ENCODE results near the gene CABP4.
A peak's percentile ranks its signal among the peaks of the same experiment; 100 is the strongest.
"Not testable (repeated sequence)": the region's sequence is repeated elsewhere in the genome, so short reads cannot be mapped to it uniquely, and the experiment has no call there.

The CABP4 gene

DNA sequence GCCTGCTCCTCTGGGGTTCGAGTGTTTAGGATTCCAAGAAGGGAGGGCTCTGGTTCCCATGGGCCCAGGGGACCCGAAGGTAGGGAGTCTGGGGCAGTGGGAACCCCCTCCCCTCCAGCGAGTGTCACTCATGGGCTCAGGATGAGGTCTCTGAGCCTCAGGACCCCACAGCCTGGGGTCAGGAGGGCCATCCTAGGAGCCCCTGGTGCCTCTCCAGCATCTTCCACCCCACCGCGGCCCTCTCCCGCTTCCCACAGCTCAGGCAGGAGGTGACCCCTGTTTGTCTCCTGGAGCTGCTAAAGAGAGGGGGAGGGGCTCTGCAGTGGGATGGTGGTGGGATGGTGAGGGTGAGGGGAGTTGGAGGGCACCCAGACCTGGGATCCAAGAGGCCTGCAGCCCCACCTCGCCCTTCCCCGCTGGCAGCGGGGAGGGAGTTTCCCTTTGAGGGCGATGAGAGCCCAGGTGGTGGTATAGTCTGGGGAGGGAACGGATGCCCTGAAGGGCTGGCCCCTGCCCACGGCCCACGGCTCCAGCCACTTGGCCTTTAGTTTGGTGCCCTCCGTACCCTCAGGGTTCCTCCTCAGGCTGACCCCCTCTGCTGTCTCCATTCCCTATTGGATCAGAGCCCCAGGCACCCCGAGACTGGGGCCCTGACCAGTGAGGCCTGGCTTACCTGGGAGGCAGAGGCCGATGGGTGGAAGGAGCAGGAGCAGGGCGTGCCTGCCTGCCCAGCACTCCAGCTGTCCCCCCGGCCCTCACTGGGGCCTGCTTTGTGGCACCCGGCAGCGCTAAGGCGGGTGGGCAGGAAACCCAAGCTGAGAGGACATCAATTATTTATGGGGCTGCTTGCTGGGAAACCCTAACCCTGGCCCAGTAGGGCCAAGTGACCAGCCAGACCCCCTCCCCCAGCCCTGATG is 1.1 kb upstream of the CABP4 start:
- no peak for DNase-seq

DNA sequence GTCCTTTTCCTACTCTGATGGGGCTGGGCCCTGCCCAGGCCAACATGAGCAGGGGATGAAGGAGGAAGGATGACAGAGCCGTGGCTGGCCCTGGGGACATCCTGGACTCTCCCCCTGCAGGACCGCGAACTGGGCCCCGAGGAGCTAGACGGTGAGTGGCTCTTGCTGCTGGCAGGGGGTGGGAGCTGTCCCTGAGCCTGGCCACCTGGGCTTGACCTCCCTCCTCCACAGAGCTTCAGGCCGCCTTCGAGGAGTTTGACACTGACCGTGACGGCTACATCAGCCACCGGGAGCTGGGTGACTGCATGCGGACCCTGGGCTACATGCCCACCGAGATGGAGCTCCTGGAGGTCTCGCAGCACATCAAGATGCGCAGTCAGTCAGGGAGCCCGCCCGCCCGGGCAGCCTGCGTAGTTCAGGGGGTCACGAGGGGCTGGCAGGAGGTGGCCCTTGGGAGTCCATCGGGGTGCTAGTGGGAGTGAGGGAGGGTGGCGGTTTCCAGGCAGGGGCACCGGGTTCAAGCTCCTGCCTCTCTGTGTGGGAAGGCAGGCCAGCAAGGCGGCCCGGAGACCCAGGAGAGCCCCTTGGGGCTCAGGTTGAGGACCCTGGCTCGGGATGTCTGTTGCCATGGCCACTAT is 1.0 kb downstream of the CABP4 start:
- no peak for DNase-seq

DNA sequence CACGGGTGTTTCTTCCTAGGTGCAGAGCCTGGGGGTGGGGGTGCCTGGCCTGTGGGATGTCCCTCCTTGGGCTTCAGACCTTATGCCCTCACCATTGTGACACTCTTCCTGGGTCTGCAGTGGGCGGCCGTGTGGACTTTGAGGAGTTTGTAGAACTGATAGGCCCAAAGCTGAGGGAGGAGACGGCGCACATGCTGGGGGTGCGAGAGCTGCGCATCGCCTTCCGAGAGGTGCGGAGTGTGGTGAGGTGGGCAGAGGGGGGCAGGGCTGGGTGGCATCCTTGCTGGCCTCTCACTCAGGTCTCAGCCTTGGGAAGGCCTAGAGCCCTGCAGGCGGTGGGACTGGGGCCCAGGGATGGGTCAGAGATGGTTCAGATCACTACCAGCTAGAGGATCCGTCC is 2.3 kb downstream of the CABP4 start:
- no peak for DNase-seq

DNA sequence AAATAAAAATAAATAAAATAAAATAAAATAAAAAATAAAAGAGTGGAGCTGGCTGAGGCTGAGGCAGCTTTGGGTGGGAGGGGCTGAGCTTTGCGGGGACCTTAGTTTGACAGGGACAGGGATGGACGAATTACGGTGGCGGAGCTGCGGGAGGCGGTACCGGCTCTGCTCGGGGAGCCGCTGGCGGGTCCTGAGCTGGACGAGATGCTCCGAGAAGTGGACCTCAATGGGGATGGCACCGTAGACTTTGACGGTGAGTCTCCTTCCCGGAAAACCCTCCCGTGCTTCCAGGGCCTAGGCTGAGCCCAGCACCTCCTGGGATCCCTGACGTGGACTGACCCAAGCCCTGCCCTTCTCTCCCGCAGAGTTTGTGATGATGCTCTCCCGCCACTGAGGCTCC is 3.1 kb downstream of the CABP4 start:
- DNase-seq, result no peak

DNA sequence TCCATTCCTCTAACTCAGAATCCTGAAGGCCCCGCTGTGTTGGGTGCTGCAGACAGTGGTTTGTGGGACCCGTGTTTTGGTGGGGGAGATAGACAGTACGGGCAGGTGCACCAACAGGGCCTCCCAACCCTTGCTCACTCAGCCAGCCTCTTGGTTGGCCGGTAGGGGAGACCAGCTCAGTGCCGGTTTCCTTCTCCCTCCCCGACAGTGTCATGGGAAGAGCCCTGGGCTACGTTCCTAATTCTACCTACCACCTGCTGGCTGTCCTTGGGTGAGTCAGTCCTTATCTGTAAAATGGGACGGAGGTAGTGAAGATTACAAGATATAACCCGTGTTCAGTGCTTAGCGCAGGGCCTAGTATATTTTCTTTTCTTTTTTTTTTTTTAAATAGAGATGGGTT is 8.0 kb downstream of the CABP4 start:
- no peak for DNase-seq

DNA sequence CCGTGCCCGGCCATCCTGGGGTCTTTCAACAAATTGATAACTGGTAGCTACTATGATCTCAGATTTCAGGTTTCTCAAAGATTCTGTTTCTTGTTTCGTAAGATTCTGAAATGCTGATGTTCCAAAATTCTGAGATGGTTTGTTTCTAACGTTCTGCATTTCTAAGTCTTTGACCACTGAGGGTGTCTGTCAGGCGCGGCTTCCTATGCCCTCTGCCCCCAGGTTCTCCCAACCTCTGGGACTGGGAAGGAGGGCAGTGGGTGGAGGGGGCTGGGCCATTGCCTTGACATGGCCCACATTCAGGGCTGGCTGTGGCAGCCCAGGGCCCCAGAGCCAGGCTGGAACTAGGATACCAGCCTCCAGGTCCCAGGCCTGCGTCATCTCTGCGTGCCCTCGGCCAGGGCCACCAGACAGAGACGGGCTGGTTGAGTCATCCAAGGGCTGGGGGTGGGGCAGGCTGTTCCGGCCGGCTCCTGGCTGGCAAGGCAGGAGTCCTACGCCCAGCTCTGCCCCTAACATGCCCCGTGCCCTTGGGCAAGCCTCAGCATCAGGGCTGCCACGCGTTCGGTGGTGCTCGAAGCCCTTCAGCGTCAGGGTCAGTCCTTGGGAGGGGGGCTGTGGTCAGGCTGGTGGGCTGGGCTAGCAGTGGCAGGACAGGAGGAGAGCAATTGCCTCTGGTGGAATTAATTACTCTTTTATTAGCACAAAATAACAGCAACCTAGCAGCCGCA is 8.7 kb downstream of the CABP4 start:
- DNase-seq, result no peak

DNA sequence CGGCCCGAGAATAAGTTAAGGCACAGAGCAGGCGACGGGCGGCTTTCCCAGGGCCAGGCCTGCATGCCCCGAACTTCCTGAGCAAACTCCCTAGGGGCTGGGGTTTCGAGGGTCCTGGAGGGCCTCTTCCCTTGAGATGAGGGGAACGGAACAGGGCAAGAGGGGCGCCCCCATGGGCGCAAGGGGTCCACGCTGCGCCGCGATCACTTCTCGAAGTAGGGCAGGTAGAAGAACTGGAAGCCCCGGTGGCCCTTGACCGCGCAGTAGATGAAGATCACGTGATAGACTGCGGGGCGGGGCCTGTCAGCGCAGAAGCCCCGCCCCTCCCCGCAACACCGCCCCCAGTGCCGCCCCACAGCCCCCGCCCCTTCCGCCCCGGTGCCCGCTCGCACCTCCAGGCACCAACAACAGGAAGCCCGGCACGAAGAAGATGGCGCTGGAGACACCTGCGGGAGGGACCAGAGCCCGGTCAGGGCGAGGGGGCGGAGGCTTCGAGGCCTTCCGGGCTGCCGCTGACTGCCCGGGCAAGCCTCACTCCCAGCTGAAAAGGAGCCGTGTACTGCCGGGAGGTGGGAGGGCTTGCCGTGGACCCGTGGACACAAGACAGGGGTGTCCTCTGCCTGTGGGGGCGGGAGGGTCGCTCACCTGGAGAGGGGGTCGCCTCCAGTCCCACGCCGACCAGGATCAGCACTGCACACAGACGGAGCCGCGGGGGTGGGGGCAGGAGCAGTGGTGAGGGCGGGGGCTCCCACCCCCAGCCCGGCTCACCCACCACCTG is 9.4 kb downstream of the CABP4 start:
- peak; percentile 84 to 96 (median 90) for DNase-seq

DNA sequence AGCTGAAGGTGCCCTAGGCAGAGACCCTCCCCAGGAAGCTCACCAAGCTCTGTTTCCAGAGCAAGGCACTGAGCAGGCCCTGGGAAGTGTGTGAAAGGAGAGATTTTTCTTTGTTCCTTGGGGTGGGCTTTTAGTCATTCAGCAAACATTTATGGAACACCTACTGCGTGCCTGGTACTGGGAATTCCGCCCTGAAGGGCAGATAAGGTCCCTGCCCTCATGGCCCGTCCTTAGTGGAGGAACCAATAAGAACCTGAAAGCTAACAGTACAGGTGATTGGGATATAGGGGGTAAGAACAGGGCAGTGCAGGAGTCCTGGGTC is 10.0 kb downstream of the CABP4 start:
- DNase-seq, result no peak

DNA sequence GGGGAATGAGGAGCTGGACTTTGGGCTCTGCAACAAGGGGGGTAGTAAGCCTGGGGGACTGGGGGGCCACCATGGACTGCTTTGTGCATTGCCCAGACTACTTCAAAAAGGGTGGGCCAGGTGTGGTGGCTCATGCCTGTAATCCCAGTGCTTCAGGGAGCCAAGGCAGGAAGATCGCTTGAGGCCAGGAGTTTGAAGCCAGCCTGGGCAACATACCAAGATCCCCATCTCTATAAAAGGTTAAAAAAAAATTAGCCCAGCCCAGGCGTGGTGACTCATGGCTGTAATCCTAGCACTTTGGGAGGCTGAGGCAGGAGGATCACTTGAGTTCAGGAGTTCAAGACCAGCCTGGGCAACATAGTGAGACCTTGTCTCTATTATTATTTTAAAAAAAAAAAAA is 10.4 kb downstream of the CABP4 start:
- DNase-seq, result not testable (repeated sequence)

DNA sequence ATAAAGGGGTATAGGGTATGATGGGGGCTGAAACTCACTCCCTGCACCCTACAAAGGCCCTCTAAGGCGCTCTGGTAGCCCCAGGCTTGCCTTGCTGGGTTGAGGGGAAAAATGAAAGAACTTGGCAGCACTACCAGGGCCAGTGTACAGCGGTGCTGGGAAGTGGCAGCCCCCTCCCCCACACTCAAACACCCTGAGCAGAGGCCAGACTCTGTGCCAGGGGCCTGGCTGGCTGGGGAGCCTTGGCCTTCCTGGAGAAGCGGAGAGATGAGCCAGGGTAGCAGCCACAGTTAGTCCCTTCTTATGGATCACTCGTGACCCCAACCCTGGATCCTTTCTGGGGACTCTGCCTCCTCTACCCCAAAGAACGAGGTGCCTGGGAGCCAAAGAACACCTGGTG is 11.2 kb downstream of the CABP4 start:
- no peak for DNase-seq

DNA sequence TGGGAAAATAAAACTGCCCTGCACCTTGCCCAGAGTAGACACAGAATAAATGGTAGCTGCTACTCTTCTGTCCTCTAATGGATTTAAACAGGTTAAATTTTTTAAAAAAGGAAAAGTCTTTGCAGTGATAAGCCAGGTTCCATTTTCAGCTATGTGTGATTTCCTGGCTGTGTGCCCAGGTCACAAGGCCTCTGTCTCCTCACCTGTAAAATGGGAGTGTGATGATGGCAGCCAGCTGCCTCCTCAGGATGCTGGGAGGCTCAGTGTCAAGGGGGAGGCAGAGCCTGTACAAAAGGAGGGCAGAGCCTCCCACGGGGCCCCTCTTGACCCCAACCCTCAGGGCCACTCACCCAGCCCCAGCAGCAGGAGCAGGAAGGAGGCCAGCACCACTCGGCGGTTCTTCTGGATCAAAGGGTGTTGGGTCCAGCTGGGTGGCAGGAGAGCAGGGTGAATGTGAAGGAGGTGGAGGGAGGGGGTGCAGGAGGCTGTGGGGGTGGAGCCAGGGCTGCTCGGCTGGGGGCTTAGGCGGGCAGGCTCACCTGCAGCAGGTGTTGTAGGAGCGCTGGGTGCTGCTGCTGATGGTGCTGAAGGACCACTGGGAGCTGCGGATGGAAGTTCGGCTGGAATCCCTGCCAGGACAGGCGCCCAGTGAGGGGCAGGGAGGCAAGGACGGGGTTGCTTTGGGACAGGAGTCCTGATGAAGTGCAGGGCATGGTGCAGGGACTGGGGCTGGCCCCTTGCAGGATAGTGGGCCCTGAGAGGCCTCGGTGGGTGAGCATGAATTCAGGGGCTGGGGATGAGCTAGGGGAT is 12.0 kb downstream of the CABP4 start:
- no peak for DNase-seq

DNA sequence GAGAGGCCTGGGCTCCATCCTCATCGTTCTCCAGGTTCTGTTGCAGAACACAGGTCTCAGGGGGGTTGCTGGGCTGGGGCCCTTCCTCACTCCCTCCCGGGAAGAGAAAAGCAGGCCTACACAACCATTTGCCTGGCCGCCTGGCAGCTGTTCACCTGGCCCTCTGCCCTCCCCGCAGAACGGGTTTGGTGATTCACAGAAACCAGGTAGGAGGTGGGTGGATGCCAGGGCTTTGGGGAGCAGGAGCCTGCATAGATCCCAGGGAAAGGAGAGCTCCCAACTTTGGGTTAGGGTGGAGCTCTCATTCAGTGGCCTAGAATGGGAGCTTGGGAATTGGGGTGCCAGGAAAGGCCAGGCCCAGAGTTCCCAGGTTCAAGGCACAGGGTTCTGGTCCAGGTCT is 12.9 kb downstream of the CABP4 start:
- DNase-seq, result no peak

DNA sequence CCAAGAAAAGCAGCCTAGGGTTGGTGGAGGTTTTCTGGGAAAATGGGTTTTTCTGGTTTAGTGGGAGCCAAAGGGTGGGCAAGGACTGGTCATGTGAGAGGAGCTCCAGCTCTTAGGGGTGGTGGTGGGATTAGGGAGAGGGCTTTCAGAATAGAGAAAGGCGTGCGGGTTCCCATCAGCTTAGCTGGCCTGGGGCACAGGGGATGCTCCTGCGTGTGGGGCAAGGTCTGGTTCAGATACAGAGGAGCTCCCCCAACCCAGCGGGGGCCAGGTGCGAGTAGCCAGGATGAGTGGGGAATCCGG is 13.3 kb downstream of the CABP4 start:
- no peak for DNase-seq

DNA sequence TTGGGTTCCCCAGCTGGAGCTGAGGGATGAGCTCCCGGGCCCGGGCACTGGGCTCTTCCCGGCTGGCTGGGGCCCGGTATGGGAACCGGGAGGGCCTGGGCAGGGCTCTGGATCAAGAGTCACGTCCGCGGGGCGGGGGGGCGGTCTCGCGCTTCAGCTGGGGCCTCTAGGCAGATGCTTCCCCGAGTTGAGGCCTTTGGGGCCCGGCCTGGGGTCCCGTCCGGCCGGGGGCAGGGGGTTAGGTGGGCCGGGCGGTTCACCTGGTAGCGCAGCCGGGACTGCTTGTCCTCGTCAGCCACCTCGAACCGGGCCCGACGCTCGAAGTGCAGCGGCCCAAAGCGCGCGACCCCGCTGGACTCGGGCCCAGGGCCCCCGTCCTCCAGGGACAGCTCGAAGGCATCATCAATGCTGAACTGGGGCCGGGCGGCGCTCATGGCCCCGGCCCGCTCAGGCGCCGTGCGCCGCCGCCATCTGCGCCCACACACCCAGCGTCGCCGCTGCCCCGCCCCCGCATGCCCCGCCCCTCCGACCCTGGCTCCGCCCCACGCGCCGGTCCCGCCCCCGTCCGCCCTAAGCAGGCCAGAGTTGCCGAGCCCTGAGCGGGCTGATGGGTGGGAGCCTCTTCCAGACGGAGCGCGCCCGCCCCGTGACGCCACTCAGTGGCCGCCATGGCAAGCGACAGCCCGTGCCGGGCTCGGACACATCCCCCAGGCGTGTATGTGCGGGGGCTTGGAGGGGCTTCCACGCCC is 13.8 kb downstream of the CABP4 start, which contains the start of gene TMEM134:
Gene TMEM134 (minus strand): TSS at position 493 of the 749 bp plus-strand sequence. CDS start 59 bp downstream, at position 434.
- DNase-seq, result peak; percentile 82 to 94 (median 86)

DNA sequence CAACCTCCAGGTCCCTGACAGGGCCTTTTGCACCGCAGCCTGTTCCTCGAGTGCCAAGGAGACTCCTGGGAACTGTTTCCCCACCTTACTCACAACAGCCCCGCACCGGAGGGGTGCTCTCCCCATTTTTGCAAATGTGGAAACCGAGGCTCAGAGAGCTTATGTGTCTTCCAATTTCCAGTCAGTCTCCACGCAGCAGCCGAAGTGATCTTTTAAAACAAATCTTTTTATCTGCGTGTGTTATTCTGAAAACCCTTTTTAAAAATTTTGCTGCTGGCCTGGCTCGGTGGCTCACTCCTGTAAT is 14.3 kb downstream of the CABP4 start:
- DNase-seq, result no peak

DNA sequence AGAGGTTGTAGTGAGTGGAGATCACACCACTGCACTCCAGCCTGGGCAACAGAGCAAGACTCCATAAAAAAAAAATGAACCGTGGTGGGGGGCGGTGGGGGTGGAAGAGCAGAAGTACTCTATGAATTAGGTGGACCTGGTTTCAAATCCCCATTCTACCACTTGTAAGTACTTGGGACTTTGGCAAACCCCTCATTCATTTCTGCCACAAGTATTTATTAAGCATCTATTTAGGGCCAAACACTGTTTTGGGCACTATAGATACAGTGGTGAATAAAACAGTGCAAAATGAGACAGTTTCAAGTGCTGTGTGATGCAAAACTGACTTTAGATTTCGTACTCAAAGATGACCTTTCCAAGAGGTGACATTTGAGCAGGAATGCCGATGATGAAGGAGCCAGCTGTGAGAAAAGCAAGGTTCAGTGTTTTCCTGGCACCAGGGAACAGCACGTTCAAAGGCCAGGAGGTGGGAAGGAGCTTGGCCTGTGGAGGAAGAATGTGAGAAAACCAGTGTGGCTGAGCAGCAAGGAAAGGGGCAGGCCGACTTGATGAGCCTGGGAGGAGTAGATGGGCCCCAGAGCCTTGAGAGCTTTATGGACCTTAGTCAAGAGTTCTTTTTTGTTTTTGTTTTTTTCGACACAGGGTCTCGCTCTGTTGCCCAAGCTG is 15.3 kb downstream of the CABP4 start:
- no peak for DNase-seq

DNA sequence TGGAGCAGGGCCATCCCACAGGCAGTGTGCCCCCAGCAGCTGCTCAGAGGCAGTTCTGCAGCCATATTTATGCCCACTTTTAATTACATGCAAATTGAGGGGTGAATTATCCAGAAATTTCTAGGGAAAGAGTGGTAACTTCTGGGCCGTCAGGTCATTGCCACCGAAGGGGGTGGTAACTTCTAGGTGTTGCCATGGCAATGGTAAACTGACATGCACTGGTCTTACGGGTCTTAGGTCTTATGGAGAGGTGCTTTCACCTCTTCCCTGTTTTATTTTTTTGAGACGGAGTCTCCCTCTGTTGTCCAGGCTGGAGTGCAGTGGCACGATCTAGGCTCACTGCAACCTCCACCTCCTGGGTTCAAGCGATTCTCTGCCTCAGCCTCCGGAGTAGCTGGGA is 17.7 kb downstream of the CABP4 start:
- DNase-seq, result no peak

DNA sequence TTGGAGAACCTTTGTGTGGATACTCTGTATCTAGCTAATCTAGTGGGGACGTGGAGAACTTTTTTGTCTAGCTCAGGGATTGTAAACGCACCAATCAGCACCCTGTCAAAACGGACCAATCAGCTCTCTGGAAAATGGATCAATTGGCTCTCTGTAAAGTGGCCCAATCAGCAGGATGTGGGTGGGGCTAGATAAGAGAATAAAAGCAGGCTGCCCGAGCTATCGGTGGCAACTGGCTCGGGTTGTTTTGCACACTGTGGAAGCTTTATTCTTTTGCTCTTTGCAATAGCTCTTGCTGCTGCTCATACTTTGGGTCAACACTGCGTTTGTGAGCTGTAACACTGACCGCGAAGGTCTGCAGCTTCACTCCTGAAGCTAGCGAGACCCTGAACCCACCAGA is 21.5 kb downstream of the CABP4 start:
- not testable (repeated sequence) for DNase-seq

DNA sequence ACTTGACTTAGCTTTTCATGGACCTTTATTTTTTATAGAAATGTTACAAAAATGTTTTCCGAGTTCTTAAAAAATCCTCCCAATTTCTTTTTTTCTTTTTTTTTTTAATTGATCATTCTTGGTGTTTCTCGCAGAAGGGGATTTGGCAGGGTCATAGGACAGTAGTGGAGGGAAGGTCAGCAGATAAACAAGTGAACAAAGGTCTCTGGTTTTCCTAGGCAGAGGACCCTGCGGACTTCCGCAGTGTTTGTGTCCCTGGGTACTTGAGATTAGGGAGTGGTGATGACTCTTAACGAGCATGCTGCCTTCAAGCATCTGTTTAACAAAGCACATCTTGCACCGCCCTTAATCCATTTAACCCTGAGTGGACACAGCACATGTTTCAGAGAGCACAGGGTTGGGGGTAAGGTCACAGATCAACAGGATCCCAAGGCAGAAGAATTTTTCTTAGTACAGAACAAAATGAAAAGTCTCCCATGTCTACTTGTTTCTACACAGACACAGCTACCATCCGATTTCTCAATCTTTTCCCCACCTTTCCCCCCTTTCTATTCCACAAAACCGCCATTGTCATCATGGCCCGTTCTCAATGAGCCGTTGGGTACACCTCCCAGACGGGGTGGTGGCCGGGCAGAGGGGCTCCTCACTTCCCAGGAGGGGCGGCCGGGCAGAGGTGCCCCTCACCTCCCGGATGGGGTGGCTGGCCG is 22.3 kb downstream of the CABP4 start:
- not testable (repeated sequence) for DNase-seq

DNA sequence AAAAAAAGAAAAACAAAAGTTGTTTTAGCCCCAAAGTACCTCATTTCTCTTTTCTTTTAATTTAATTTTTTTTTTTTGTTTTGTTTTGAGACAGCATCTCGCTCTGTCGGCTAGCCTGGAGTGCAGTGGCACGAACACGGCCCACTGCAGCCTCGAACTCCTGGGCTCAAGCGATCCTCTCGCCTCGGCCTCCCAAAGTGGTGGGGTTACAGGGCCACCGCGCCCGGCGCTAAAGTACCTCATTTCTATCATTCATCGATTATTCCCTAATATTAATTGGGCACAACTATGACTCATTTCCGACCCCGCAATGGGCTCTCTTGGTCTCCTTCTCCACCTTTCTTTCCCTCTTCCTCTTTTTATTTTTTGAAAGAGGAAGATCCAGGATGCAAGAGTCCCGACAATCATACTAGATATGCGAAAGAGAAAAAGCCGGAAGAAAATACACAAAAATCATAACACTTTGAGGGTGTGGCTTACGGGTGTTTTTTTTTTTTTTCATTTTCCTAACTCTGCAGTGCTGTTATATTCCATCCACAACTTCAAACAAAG is 27.2 kb downstream of the CABP4 start:
- peak in 1 of 5 experiments; percentile 55 for DNase-seq

Measured in T-helper 2 cell (primary cell).